SK-N-SH treated with all-trans-retinoic acid at 6 μM for 48 hours (cell line): ENCODE measurements around the gene NDP.

Experiments used
- ATAC-seq: fragments of 200-7000 bp; cut with Tn5 transposase; 3 replicates; pipeline ENCODE4 v1.9.1; 2020; ENCODE audit warnings: mild to moderate bottlenecking, moderate library complexity
- ARNTL ChIP-seq: fragments of 450-650 bp; formaldehyde crosslinking; IDR thresholded peaks from 2 replicates; pipeline ENCODE4 v1.5.0; 2020; ENCODE audit warnings: low read depth, mild to moderate bottlenecking, moderate library complexity, borderline replicate concordance
- BACH2 ChIP-seq: fragments of 250-450 bp; sonication (Bioruptor Pico); IDR thresholded peaks from 2 replicates; pipeline ENCODE4 v1.9.0; 2021; ENCODE audit warnings: mild to moderate bottlenecking, borderline replicate concordance
- ESRRG ChIP-seq: fragments of 250-450 bp; sonication (Bioruptor Pico); IDR thresholded peaks from 2 replicates; pipeline ENCODE4 v1.6.1; 2021; ENCODE audit warnings: mild to moderate bottlenecking
- GLIS3 ChIP-seq: fragments of 250-450 bp; sonication (Bioruptor Pico); IDR thresholded peaks from 2 replicates; pipeline ENCODE4 v1.5.0; 2020; ENCODE audit warnings: mild to moderate bottlenecking, moderate library complexity
- OSR1 ChIP-seq: fragments of 250-450 bp; sonication (Bioruptor Pico); IDR thresholded peaks from 2 replicates; pipeline ENCODE4 v1.8.0; 2022; ENCODE audit warnings: moderate library complexity, mild to moderate bottlenecking, inconsistent platforms
- TOX ChIP-seq: fragments of 250-450 bp; sonication (Bioruptor Pico); IDR thresholded peaks from 2 replicates; pipeline ENCODE4 v1.8.0; 2021; ENCODE audit warnings: mild to moderate bottlenecking, moderate library complexity, borderline replicate concordance
- ZC3H10 ChIP-seq: fragments of 250-450 bp; sonication (Bioruptor Pico); IDR thresholded peaks from 2 replicates; pipeline ENCODE4 v1.5.1; 2021; ENCODE audit warnings: mild to moderate bottlenecking, moderate library complexity
- ZFP3 ChIP-seq: fragments of 250-450 bp; sonication (Bioruptor Pico); IDR thresholded peaks from 2 replicates; pipeline ENCODE4 v1.5.0; 2020; ENCODE audit warnings: mild to moderate bottlenecking, moderate library complexity
- ZFP30 ChIP-seq: fragments of 450-650 bp; formaldehyde crosslinking; IDR thresholded peaks from 2 replicates; pipeline ENCODE4 v1.5.0; 2022; ENCODE audit warnings: mild to moderate bottlenecking, moderate library complexity
- ZNF565 ChIP-seq: fragments of 450-650 bp; formaldehyde crosslinking; conservative IDR thresholded peaks from 2 replicates; pipeline ENCODE4 v1.5.0; 2020; ENCODE audit warnings: low read depth, mild to moderate bottlenecking, moderate library complexity
- ZNF70 ChIP-seq: fragments of 450-650 bp; formaldehyde crosslinking; IDR thresholded peaks from 2 replicates; pipeline ENCODE4 v1.5.0; 2020; ENCODE audit warnings: mild to moderate bottlenecking, moderate library complexity
- ZNF8 ChIP-seq: fragments of 450-650 bp; formaldehyde crosslinking; IDR thresholded peaks from 2 replicates; pipeline ENCODE4 v1.5.0; 2020; ENCODE audit warnings: mild to moderate bottlenecking, moderate library complexity
- TF ChIP-seq, protein P1 (sequence below): fragments of 250-450 bp; sonication (Bioruptor Pico); IDR thresholded peaks from 2 replicates; pipeline ENCODE4 v1.5.1; 2021; ENCODE audit warnings: mild to moderate bottlenecking, moderate library complexity
- TF ChIP-seq, protein P2 (sequence below): fragments of 250-450 bp; sonication (Bioruptor Pico); IDR thresholded peaks from 2 replicates; pipeline ENCODE4 v1.8.0; 2020; ENCODE audit warnings: mild to moderate bottlenecking, moderate library complexity, borderline replicate concordance
- TF ChIP-seq, protein P3 (sequence below): fragments of 250-450 bp; sonication (Bioruptor Pico); IDR thresholded peaks from 2 replicates; pipeline ENCODE4 v1.8.0; 2021; ENCODE audit warnings: low read depth, mild to moderate bottlenecking, moderate library complexity, borderline replicate concordance
- TF ChIP-seq, protein P4 (sequence below): fragments of 250-450 bp; sonication (Bioruptor Pico); IDR thresholded peaks from 2 replicates; pipeline ENCODE4 v1.5.0; 2020; ENCODE audit warnings: mild to moderate bottlenecking, moderate library complexity
- TF ChIP-seq, protein P5 (sequence below): fragments of 250-450 bp; sonication (Bioruptor Pico); IDR thresholded peaks from 2 replicates; pipeline ENCODE4 v1.5.1; 2020; ENCODE audit warnings: low read depth, mild to moderate bottlenecking, moderate library complexity

The NDP gene

DNA sequence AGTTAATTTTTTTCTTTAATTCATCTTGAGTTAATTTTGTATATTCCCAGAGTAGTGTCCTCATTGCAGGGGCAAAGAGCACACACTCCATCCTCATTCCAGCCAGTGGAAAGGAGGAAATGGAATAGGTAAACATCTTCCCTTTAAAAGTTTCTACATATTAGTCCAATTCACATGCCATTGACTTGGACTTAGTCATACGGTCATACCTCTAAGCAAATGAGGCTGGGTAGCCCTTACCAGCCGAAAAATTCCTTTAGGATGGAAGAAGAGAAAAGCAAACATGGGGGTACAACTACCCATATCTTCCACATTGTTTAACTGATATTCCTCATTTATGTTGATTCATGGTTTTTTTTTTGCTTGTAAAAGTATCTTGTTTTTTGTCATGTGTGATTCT lies 37.4 kb upstream of the NDP start:
- TF ChIP-seq, protein P1, sequence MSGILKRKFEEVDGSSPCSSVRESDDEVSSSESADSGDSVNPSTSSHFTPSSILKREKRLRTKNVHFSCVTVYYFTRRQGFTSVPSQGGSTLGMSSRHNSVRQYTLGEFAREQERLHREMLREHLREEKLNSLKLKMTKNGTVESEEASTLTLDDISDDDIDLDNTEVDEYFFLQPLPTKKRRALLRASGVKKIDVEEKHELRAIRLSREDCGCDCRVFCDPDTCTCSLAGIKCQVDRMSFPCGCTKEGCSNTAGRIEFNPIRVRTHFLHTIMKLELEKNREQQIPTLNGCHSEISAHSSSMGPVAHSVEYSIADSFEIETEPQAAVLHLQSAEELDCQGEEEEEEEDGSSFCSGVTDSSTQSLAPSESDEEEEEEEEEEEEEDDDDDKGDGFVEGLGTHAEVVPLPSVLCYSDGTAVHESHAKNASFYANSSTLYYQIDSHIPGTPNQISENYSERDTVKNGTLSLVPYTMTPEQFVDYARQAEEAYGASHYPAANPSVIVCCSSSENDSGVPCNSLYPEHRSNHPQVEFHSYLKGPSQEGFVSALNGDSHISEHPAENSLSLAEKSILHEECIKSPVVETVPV, result no peak
- TF ChIP-seq TOX (CRISPR knock-in tag) (no peak), GLIS3 (CRISPR knock-in tag) (no peak), ZNF8 (no peak), ZFP3 (CRISPR knock-in tag) (no peak), BACH2 (CRISPR knock-in tag) (no peak), ESRRG (no peak)
- TF ChIP-seq, protein P2, sequence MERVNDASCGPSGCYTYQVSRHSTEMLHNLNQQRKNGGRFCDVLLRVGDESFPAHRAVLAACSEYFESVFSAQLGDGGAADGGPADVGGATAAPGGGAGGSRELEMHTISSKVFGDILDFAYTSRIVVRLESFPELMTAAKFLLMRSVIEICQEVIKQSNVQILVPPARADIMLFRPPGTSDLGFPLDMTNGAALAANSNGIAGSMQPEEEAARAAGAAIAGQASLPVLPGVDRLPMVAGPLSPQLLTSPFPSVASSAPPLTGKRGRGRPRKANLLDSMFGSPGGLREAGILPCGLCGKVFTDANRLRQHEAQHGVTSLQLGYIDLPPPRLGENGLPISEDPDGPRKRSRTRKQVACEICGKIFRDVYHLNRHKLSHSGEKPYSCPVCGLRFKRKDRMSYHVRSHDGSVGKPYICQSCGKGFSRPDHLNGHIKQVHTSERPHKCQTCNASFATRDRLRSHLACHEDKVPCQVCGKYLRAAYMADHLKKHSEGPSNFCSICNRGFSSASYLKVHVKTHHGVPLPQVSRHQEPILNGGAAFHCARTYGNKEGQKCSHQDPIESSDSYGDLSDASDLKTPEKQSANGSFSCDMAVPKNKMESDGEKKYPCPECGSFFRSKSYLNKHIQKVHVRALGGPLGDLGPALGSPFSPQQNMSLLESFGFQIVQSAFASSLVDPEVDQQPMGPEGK (CRISPR knock-in tag), result no peak
- TF ChIP-seq, protein P3, sequence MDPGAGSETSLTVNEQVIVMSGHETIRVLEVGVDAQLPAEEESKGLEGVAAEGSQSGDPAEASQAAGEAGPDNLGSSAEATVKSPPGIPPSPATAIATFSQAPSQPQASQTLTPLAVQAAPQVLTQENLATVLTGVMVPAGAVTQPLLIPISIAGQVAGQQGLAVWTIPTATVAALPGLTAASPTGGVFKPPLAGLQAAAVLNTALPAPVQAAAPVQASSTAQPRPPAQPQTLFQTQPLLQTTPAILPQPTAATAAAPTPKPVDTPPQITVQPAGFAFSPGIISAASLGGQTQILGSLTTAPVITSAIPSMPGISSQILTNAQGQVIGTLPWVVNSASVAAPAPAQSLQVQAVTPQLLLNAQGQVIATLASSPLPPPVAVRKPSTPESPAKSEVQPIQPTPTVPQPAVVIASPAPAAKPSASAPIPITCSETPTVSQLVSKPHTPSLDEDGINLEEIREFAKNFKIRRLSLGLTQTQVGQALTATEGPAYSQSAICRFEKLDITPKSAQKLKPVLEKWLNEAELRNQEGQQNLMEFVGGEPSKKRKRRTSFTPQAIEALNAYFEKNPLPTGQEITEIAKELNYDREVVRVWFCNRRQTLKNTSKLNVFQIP, result no peak
- TF ChIP-seq, protein P4, sequence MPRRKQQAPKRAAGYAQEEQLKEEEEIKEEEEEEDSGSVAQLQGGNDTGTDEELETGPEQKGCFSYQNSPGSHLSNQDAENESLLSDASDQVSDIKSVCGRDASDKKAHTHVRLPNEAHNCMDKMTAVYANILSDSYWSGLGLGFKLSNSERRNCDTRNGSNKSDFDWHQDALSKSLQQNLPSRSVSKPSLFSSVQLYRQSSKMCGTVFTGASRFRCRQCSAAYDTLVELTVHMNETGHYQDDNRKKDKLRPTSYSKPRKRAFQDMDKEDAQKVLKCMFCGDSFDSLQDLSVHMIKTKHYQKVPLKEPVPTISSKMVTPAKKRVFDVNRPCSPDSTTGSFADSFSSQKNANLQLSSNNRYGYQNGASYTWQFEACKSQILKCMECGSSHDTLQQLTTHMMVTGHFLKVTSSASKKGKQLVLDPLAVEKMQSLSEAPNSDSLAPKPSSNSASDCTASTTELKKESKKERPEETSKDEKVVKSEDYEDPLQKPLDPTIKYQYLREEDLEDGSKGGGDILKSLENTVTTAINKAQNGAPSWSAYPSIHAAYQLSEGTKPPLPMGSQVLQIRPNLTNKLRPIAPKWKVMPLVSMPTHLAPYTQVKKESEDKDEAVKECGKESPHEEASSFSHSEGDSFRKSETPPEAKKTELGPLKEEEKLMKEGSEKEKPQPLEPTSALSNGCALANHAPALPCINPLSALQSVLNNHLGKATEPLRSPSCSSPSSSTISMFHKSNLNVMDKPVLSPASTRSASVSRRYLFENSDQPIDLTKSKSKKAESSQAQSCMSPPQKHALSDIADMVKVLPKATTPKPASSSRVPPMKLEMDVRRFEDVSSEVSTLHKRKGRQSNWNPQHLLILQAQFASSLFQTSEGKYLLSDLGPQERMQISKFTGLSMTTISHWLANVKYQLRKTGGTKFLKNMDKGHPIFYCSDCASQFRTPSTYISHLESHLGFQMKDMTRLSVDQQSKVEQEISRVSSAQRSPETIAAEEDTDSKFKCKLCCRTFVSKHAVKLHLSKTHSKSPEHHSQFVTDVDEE (CRISPR knock-in tag), result no peak
- no peak for ATAC-seq

DNA sequence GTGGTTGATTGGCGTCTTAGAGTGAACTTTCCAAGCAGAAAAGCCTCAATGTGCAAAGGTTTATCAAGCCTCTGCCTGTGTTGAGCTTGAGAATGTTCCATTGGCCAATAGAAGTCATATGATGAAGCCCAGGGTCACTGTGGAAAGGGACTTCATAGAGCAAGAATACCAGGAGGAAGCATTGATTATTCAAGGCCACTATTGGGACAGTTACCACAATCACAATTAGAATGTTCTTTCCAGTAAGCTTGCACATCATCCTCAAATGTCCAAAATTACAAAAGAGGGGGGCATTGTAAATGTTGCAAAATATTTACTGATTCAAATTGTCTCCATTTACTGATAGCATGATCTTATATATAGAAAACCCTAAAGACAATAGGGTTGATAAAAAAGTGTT lies 32.9 kb upstream of the NDP start:
- TF ChIP-seq ARNTL (no peak), ZC3H10 (CRISPR knock-in tag) (no peak), ZNF8 (no peak), BACH2 (CRISPR knock-in tag) (no peak), ZNF565 (CRISPR knock-in tag) (no peak), ZNF70 (no peak), OSR1 (CRISPR knock-in tag) (no peak), ZFP3 (CRISPR knock-in tag) (no peak), ZFP30 (CRISPR knock-in tag) (no peak), GLIS3 (CRISPR knock-in tag) (no peak), ESRRG (no peak)
- TF ChIP-seq, protein P1, result no peak
- TF ChIP-seq, protein P2 (CRISPR knock-in tag), result no peak
- TF ChIP-seq, protein P4 (CRISPR knock-in tag), result no peak
- TF ChIP-seq, protein P5, sequence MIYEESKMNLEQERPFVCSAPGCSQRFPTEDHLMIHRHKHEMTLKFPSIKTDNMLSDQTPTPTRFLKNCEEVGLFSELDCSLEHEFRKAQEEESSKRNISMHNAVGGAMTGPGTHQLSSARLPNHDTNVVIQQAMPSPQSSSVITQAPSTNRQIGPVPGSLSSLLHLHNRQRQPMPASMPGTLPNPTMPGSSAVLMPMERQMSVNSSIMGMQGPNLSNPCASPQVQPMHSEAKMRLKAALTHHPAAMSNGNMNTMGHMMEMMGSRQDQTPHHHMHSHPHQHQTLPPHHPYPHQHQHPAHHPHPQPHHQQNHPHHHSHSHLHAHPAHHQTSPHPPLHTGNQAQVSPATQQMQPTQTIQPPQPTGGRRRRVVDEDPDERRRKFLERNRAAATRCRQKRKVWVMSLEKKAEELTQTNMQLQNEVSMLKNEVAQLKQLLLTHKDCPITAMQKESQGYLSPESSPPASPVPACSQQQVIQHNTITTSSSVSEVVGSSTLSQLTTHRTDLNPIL (CRISPR knock-in tag), result no peak
- TF ChIP-seq, protein P3, result no peak
- no peak for ATAC-seq
